SJCRH30 (cell line): ENCODE measurements around the gene REPIN1. TPM values are rescaled to one million over a fixed set of nuclear protein-coding genes. Genes with fewer than 3 reads are reported as not detected.
A peak's percentile ranks its signal among the peaks of the same experiment; 100 is the strongest.
"Not testable (repeated sequence)": the region's sequence is repeated elsewhere in the genome, so short reads cannot be mapped to it uniquely, and the experiment has no call there.

Experiments
- DNase-seq, 2 experiments: peaks; one replicate each; pipeline ENCODE4 v3.0.0-alpha.2; 2015 to 2020
- H3K27ac ChIP-seq: fragments of 250-450 bp; sonication (Bioruptor Pico); 2 replicates; pipeline ENCODE4 v1.5.1; 2020; ENCODE audit warnings: mild to moderate bottlenecking, moderate library complexity
- H3K27me3 ChIP-seq: fragments of 250-450 bp; sonication (Bioruptor Pico); 2 replicates; pipeline ENCODE4 v1.5.1; 2020; ENCODE audit warnings: mild to moderate bottlenecking, moderate library complexity
- H3K36me3 ChIP-seq: fragments of 250-450 bp; sonication (Bioruptor Pico); 2 replicates; pipeline ENCODE4 v1.5.1; 2020; ENCODE audit warnings: mild to moderate bottlenecking, moderate library complexity
- H3K4me1 ChIP-seq: fragments of 250-450 bp; sonication (Bioruptor Pico); 2 replicates; pipeline ENCODE4 v1.5.1; 2020; ENCODE audit warnings: mild to moderate bottlenecking, moderate library complexity
- H3K4me3 ChIP-seq: fragments of 250-450 bp; sonication (Bioruptor Pico); 2 replicates; pipeline ENCODE4 v1.5.1; 2020; ENCODE audit warnings: mild to moderate bottlenecking, moderate library complexity
- H3K9me3 ChIP-seq: fragments of 250-450 bp; sonication (Bioruptor Pico); replicated peaks from 2 replicates; pipeline ENCODE4 v1.5.1; 2020; ENCODE audit warnings: mild to moderate bottlenecking, moderate library complexity
- total RNA-seq: library from RNA; depleted of rRNA; stranded (reverse); fragments of >200 nt; shearing (Covaris generic); gene quantifications from 2 replicates; pipeline ENCODE4 v1.2.3, GENCODE V29; 2014

The REPIN1 gene
- total RNA-seq, 1 experiment from 2014 or later = 183 TPM

- DNase-seq = peak in 1 of 2 experiments; percentile 53
- H3K9me3 ChIP-seq = no peaks in the 10 kb centered on the region
- no peak overlapping the region for H3K4me3 ChIP-seq
- no peak overlapping the region for H3K27ac ChIP-seq
- no peaks in the 10 kb centered on the region for H3K27me3 ChIP-seq
- peaks cover 39% of the 10 kb centered on the region for H3K4me1 ChIP-seq
- H3K36me3 ChIP-seq = no peaks in the 10 kb centered on the region
Observed at GRCh38 chr7:150382123-150382843, 13.7 kb downstream of the REPIN1 start.

- no peak overlapping the region for H3K4me3 ChIP-seq
- H3K36me3 ChIP-seq = no peaks in the 10 kb centered on the region
- no peaks in the 10 kb centered on the region for H3K9me3 ChIP-seq
- peaks cover 34% of the 10 kb centered on the region for H3K4me1 ChIP-seq
- no peak for DNase-seq
- H3K27ac ChIP-seq = no peak overlapping the region
- H3K27me3 ChIP-seq = no peaks in the 10 kb centered on the region
Observed at GRCh38 chr7:150382844-150383225, 14.2 kb downstream of the REPIN1 start.

- DNase-seq = peak; percentile 99 to 100
- peak overlapping the region; percentile 84 for H3K27ac ChIP-seq
- peaks cover 41% of the 10 kb centered on the region for H3K4me1 ChIP-seq
Observed at GRCh38 chr7:150383710-150384397, 15.2 kb downstream of the REPIN1 start.

DNA sequence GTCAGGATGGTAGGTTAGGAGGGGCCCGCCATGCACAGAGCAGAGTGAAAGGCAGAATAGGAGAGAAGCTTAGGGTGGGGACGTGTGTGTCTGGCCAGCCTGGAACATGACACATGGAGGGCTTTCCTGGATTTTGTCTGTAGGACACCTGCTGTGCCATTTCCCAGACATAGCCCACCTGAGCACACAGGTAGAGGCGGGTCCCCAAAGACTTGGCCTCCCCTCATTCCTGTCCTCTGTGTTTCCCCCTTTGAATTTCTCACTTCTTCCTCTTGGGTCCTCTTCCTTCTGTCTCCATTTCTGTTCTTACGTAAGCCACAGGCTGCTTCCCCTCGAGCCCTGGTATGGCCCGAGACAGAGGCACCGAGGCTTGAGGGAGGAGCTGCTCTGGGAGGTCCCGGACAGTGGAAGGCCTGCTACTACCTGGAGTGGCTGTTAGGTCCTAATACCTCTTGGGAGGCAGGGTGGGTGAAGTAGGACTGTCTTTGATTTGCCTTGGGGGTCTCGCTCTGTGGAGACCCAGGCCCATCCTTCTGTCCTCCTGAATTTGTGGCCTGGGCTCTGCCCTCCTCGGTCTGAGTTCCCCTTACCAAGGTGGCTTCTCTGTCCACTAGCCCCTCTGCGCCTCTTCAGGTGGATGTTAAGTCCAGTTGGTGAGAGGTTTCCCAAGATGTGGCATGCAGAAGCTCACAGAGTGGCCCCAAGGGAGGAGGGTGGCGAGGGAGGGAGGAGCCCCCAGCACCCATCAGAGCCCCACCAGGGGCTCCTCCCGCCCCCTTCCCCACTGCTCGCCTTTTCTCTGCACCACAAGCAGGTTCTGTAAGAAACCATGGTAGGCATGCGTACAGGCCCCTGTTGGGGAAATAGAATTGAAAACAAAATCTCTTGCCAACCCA, 16.0 kb downstream of the REPIN1 start:
- Histone ChIP-seq H3K27ac (peak overlapping the region; percentile 84), H3K4me3 (peak overlapping the region; percentile 35), H3K36me3 (no peaks in the 10 kb centered on the region), H3K4me1 (peaks cover 46% of the 10 kb centered on the region), H3K9me3 (no peaks in the 10 kb centered on the region), H3K27me3 (no peaks in the 10 kb centered on the region)
- DNase-seq = no peak

More at GRCh38 chr7:150383710-150384397, 15.2 kb downstream of the REPIN1 start:
- H3K9me3 ChIP-seq = no peaks in the 10 kb centered on the region
- no peaks in the 10 kb centered on the region for H3K27me3 ChIP-seq
- no peaks in the 10 kb centered on the region for H3K36me3 ChIP-seq
- peak overlapping the region; percentile 35 for H3K4me3 ChIP-seq

- Histone ChIP-seq H3K27me3 (no peaks in the 10 kb centered on the region), H3K9me3 (no peaks in the 10 kb centered on the region), H3K36me3 (no peaks in the 10 kb centered on the region), H3K4me3 (no peak overlapping the region), H3K27ac (no peak overlapping the region), H3K4me1 (peaks cover 42% of the 10 kb centered on the region)
- no peak for DNase-seq
Observed at GRCh38 chr7:150385302-150385723, 16.7 kb downstream of the REPIN1 start.

DNA sequence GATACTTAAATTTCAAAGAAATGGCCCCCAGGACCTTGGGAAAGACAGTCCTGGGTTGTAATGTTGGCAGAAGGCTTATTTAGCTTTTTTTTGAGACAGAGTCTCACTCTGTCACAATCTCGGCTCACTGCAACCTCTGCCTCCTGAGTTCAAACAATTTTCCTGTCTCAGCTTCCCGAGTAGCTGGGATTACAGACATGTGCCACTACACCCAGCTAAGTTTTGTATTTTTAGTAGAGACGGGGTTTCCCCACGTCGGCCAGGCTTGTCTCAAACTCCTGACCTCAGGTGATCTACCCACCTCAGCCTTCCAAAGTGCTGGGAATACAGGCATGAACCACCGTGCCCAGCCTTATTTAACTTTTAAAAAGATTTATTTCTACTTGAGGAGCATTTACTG, 17.3 kb downstream of the REPIN1 start:
- not testable (repeated sequence) for H3K27me3 ChIP-seq, H3K4me3 ChIP-seq, H3K27ac ChIP-seq, DNase-seq, H3K36me3 ChIP-seq, H3K9me3 ChIP-seq
- H3K4me1 ChIP-seq = peaks cover 39% of the 10 kb centered on the region

DNA sequence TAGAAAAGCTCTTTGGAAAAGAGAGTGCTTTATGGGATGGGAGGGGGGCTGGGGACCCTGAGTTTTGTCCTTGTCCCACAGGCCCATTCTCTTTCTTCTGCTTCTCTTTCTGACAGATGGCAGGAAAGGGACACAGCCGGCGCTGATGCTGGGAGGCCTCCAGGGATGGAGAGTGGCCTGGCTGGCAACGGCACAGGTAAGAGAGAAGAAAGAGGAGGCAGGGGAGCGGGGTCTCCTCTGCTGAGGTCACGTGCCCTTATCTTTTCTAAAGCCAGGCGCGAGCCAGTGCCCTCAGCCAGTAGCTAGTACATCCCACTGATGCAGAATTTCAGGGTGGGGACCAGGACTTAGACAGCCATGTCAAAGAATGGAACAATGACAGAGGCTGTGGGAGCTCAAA, 19.7 kb downstream of the REPIN1 start:
- Histone ChIP-seq H3K27ac (peak overlapping the region; percentile 11), H3K36me3 (no peaks in the 10 kb centered on the region), H3K4me1 (peaks cover 28% of the 10 kb centered on the region)

DNA sequence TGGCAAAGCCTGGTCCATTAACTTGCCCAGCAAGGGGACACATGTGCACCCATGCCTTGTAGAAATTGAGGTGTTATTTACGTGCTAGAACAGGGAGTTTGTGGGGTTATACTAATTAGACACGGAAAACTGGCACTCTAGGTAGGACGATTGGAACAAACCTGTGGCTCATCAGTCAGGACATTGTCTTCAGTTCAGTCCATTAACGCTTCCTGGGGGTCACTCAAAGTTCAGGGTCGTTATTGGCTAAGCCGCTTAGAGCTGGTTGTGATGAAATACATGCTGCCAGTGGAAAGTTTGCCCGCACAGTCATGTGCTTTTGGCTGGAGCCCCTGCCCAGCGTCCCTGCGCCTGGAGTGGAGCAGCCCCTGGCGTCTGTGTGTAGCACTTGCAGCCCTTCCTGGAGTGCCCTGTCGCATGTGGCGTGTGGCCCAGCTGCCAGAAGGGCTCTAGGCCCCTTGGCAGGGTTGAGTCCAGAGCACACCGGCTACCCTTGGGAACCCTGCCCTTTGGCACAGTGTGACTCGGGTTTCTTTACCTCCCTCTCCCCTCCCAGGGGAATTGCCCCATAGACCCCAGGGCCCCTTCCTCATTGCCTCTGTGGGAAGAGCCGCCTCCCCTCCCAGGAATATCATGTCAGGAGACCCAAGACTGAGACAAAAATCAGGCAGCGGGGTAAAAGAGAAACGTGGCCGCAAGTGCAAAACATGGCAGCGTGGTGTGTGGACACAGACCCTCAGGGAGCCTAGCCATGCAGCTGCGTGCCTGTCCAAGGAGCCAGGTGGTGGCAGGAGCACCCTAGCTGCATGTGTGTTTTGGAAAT, 20.3 kb downstream of the REPIN1 start:
- Histone ChIP-seq H3K36me3 (no peaks in the 10 kb centered on the region), H3K4me3 (no peak overlapping the region), H3K27me3 (no peaks in the 10 kb centered on the region), H3K9me3 (no peaks in the 10 kb centered on the region), H3K4me1 (peaks cover 25% of the 10 kb centered on the region), H3K27ac (peak overlapping the region; percentile 11)
- peak; percentile 88 to 92 for DNase-seq

More for the DNA sequence above, 19.7 kb downstream of the REPIN1 start:
- Histone ChIP-seq H3K27me3 (no peaks in the 10 kb centered on the region), H3K4me3 (no peak overlapping the region), H3K9me3 (no peaks in the 10 kb centered on the region)
- DNase-seq = no peak

DNA sequence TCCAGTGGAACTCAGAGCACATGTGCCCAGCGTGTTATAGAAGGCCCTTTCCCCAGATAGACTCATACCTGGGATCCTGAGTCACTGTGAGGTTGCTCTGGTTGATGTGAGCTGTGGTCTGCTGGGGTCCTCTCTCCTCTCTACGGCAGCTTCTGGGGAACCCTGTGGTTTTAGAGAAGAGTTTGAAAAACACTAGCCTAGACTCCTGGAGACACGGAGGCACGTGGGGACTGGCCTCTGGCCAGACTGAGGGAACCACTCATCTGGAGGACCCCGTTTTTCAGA, 20.9 kb downstream of the REPIN1 start:
- peaks cover 20% of the 10 kb centered on the region for H3K4me1 ChIP-seq
- H3K27me3 ChIP-seq = no peaks in the 10 kb centered on the region
- no peak for DNase-seq
- H3K4me3 ChIP-seq = no peak overlapping the region
- no peaks in the 10 kb centered on the region for H3K9me3 ChIP-seq
- no peaks in the 10 kb centered on the region for H3K36me3 ChIP-seq
- H3K27ac ChIP-seq = peak overlapping the region; percentile 11; the same call in 1 of the 2 replicates

DNA sequence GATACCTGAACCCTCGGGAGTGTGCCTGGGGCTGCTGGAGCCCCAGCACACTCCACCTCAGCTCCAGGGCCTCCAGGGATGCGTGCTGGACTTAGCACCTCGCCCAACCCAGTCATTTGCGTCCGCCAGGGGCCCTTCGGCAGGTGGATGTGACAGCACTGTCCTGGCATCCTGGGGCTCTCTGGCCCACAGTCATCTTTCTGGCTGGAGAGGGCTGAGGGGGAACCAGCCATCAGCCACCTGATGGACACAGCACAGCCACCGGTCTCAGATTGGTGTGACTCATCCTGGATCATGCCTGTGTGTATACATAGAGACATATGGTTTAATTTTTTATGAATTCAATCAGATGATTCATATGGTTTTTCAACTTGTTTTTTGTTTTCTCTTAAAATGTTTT, 21.6 kb downstream of the REPIN1 start:
- Histone ChIP-seq H3K27me3 (no peaks in the 10 kb centered on the region), H3K4me1 (peaks cover 13% of the 10 kb centered on the region), H3K4me3 (no peak overlapping the region), H3K36me3 (no peaks in the 10 kb centered on the region; the same call in 1 of the 2 replicates), H3K27ac (no peak overlapping the region), H3K9me3 (no peaks in the 10 kb centered on the region)
- no peak for DNase-seq

GRCh38 chr7:150393325-150393724, 24.7 kb downstream of the REPIN1 start:
- Histone ChIP-seq H3K36me3 (peaks cover 4% of the 10 kb centered on the region), H3K27ac (no peak overlapping the region), H3K4me3 (no peak overlapping the region), H3K4me1 (peaks cover 10% of the 10 kb centered on the region), H3K9me3 (no peaks in the 10 kb centered on the region), H3K27me3 (no peaks in the 10 kb centered on the region)
- DNase-seq = no peak

DNA sequence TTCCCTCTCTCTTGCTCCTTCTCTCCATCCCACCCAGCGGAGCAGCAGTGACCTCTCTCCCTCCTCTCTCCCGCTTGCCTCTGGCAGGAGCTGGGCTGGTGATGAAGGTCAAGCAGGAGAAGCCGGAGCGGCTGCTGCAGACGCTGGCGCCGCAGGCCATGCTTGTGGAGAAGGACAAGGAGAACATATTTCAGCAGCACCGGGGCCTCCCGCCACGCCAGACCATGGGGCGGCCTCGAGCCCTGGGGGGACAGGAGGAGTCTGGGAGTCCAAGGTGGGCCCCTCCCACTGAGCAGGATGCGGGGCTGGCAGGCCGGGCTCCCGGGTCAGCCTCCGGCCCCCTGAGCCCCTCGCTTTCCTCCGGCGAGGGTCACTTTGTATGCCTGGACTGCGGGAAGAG, 27.8 kb downstream of the REPIN1 start:
- no peak for DNase-seq
- no peak overlapping the region for H3K27ac ChIP-seq
- H3K36me3 ChIP-seq = peaks cover 4% of the 10 kb centered on the region
- H3K9me3 ChIP-seq = no peaks in the 10 kb centered on the region
- no peak overlapping the region for H3K4me3 ChIP-seq
- no peaks in the 10 kb centered on the region for H3K27me3 ChIP-seq
- peaks cover 3% of the 10 kb centered on the region; the same call in 1 of the 2 replicates for H3K4me1 ChIP-seq

DNA sequence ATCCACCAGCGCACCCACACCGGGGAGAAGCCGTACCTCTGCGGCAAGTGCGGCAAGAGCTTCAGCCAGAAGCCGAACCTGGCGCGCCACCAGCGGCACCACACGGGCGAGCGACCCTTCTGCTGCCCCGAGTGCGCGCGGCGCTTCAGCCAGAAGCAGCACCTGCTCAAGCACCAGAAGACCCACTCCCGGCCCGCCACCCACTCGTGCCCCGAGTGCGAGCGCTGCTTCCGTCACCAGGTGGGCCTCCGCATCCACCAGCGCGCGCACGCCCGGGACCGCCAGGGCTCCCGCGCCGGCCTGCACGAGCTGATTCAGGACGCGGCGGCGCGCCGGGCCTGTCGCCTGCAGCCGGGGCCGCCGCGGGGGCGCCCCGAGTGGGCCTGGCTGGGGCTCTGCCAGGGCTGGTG, 28.2 kb downstream of the REPIN1 start:
- H3K27me3 ChIP-seq = no peaks in the 10 kb centered on the region
- no peaks in the 10 kb centered on the region for H3K9me3 ChIP-seq
- no peak for DNase-seq
- H3K4me3 ChIP-seq = no peak overlapping the region
- H3K4me1 ChIP-seq = peaks cover 3% of the 10 kb centered on the region; the same call in 1 of the 2 replicates
- peaks cover 4% of the 10 kb centered on the region for H3K36me3 ChIP-seq
- H3K27ac ChIP-seq = no peak overlapping the region
